Activated CD4-positive, CD25-positive, alpha-beta regulatory T cell treated with anti-CD3 and anti-CD28 coated beads, Interleukin-2, amount 50 U/mL, for 72 hours (primary cell): ENCODE results near the gene UBE2I.
"Not testable (repeated sequence)": the region's sequence is repeated elsewhere in the genome, so short reads cannot be mapped to it uniquely, and the experiment has no call there.

Experiments
- DNase-seq: peaks from one replicate; pipeline ENCODE4 v3.0.0; 2021

Gene UBE2I

DNA sequence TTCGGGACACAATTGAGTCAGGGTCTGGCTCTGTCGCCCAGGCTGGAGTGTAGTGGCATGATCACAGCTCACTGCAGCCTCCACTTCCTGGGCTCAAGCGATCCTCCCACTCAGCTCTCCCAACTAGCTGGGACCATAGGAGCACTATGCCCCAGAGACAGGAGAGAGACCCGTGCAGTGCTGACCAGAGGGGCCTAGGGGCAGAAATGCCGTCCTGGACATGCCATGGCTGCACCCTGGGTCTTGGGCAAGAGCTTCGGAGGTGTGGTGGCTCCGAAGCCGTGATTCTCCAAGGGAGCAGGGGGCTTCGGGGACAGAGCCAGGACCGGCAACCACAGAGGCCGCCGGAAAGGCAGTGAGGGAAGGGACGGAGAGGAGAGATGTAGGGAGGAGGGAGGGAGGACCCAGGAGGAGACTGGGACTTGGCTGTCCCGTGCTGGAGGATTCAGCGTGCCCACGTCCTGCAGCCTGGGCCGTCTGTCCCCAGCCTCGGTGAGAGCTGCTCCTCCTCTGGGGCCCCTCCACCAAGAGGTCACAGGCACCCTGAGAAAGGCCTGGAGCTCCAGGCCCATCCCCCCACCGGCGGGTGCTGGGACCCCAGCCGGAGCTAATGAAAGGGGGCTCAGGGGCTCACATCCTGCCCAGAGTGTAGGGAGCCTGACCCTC is 31.7 kb upstream of the UBE2I start:
- DNase-seq, result no peak

DNA sequence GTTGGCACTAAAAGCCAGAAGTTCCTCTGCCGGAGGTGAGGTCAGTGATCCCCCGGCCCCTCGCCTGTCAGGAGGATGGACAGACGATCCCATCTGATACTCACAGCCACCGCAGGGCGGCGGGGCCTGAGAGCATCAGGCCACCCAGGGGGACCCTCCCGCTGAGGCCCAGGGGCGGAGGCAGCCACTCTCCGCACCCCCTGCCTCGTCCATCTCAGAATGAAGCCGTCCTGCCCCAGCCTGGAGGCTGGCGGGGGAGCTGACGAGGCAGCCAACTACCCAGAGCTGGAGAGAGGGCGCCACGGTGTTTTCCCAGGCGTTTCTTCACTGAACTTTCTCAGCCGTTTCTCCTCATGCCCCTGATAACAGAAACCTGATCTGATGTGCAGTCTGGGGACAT is 31.0 kb upstream of the UBE2I start:
- DNase-seq, result no peak

DNA sequence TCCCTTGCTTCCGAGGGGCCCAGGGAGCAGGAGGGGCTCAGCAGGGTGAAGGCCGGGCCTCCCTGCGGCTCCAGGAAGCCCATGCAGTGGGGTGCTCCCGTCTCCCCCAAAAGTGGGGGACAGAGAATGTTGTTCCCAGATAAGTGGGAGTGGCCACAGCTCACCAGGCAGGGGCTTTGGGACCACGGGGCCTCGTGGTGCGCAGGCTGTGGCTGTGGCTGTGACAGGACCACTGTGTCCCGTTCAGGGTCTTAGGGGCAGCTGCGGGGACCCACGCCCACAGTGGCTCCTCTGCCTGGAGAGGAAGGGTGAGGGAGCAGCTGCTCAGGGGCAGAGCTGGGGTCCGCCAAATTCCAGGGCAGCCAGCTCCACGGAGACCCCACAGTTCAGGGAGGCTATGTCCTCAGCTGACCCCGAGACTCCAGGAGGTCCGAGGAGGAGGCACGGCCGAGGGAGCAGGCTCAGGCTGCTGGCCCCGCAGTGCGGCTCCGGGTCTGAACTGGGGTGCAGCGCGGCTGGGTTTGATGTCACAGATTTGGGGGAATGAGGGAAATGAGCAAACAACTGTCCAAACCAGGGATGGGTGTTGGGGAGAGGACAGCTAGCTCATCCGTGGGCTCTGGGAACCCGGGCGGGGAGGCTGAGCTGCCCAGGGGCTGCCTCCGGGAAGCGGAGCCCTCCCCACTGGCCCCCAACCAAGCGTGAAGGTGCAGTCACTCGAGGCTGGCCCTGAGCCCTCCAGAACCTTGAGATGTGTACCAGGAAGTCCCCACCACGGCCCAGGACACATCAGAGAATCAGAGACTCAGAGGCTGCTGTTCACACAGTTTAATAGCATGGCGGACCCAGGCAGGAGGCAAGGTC is 30.1 kb upstream of the UBE2I start:
- no peak for DNase-seq

DNA sequence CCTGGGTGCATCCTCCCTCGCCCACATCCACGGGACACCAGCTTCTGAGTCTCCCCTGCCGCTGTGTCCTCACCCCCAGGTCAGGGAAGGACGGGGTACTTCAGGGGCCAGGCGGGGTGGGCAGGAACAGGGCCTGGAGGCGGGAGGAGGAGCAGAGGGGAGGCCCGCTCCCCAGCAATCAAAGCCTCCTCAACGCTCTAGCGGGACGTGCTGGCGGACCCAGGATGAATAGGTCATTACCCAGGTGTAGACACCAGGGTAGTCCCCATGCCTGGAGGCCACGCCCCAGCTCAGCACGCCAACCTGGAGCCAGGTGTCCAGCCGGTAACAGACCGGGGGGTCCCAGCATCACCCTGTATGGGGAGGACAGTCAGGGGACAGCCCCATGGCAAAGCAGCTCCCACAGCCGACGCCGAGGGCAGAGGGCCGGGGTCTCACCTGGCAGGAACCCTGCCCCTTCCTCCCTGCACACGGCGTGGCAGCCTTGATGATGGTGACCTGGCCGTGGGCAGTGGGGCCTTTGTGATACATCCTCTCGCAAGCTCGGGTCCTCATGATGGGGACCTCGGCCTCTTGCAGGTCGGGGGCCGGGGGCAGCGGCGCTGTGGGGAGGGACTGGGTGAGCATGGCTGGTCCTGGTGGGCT is 29.4 kb upstream of the UBE2I start:
- DNase-seq, result no peak

DNA sequence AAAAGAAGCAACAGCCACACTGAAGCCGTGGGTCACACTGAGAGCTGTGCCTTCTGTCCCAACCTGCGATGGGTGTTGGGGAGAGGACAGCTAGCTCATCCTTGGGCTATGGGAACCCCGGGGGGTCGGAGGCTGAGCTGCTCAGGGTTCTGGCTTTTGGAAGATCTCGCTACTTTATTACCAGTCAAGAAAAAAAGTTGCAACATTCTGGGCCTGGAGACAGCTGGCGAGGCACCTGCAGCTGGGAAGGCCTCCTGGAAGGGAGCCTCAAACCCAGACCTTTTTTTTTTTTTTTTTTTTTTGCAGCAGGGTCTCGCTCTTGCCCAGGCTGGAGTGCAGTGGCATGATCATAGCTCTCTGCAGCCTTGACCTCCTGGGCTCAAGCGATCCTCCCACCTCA is 28.7 kb upstream of the UBE2I start:
- no peak for DNase-seq

DNA sequence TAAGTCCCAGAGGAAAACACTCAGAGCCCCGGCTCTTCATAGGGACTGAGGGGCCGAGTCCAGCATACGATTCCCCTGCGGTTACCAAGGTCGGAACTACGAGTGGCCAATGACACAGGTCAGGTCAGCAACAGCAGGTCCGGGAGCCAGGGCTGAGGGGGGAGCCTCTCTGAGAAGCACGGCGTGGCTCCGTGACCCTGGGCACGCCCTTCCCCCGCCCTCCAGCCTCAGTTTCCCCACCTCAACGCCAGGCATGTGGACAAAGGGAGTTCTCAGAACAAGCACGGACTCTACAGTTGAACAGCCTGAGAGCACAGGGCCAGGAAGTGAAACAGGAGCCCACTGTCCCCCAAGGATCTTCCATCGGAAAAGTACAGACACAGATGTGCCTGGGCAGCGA is 27.9 kb upstream of the UBE2I start:
- DNase-seq, result no peak

DNA sequence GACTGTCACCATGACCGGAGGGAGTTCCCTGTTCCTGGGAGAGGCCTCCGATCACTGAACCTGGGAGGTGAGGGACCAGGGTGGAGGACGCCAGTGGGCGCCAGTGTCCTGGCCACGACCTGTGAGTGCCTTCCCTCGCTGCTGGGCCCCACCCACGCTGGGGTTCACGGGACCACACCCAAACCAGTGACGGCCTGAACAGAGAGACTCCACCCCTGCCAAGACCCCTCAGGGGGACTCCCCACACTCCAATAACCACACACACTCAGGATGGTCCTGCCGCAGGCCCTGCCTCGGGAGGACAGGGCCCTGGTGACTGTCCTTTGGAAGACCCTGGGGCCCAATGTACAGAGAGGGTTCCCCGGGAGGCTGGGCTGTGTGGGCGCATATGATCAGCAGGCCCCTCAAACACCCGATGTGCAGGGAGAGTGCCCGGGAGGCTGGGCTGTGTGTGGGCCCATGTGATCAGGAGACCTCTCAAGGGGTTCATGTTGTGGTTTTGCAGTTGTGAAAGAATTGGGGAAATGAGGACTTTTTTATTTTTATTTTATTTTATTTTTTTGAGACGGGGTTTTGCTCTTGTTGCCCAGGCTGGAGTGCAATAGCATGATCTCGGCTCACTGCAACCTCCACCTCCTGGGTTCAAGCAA is 27.0 kb upstream of the UBE2I start:
- no peak for DNase-seq

DNA sequence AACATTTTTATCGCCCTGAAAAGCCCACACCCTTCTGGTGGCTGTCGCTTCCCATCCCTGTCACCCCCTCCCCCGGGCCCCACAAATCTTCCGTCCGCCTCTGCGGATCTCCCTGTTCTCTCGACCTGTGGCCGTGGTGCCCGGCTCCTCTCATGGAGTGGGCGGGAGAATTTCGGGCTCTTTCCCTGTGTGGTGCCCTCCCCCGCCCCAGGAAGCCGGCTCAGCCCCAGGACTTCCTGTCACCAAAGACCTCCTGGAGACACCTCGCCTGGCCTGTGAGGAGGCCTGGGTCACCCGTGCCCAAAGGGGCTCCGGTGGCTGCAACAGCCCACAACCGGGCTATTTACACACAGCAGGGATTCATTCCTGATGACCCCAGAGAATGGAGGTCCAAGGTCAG is 26.1 kb upstream of the UBE2I start:
- DNase-seq, result no peak

DNA sequence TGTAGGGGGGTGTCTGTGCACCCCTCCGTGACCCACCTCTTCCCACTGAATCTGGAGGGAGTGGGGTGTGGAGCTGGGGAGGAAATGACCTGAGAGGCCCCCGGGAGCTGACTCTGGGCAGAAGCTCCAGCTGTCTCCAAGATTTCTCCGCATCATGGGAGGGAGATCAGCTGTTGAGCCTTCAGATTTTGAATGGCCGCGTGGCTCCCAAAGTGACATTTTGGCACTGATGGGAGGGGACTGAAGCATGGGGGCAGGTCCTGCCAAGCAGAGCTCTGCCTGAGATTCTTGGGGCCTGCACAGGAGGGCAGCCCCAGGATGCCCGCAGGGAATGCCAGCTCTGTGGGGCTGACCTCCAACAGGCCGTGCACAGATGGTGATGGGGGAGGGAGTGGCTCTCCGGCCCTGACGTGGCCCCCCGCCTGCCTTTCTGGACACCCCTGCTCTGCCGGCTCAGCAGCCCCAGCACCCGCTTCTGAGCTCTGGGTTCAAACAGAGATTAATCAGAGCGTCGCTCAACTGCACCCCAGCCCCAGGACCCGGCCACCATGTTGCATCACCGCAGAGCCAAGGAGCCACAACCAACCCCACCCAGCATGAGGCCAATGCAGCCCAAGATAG is 25.3 kb upstream of the UBE2I start:
- no peak for DNase-seq

DNA sequence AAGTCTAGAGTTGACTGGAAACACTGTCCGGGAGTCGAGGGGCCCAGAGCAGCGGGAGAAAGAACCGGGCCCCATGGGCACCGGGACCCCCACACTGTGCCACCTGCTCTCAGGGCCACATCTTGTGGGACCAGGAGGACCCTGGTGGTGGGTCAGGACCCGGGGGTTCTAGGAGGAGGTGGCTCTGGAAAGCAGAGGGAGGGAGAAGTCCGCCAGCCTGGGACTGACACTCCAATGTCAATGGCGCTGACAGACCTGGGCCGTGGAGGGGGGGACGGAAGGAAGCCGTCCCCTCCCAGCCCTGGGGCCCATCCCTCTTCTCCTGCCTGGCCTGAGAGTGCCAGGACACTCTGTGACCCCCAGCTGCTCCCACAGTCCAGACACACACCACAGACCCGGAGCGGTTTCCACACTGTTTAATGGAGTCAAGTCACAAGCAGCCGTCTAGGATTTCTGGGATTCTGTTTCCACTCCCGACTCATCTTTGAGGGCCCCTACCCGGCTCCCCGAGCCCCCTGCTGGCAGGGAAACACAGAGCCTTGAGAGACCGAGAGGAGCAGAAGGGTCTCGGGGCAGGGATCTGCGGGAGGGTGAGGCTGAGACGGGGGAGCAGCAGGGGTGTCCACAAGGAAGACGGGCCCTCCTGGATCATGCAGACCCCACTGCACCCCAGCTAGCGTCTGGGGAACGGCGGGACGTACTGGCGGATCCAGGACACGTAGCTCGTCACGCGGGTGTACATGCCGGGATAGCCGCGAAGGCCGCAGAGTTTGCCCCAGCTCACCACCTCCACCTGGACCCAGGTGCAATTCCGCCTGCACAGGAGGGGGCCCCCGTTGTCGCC is 23.5 kb upstream of the UBE2I start:
- no peak for DNase-seq

DNA sequence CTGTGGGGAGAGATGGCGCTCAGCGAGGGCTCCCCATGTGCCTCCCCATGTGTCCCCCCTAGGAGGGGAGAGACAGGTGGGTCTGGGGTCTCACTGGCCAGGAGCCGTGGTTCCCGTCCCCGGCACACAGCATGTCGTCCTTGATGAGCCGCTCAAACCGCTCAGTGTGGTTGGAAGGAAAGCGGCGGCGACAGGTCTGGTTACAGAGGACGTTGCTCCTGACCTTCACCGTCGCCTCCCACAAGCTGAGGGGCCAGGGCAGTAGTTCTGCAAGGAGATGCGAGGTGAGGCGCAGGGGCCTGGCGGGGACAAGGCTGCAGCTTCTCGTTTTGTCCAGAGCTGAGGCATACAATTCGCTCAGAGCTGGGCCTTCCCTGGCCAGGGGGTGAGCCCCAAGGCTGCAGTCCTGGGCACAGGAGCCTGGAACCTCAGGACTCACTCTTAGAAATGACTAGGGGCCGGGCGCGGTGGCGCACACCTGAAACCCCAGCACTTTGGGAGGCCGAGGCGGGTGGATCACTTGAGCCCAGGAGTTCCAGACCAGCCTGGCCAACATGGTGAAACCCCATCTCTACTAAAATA is 22.8 kb upstream of the UBE2I start:
- DNase-seq, result no peak

DNA sequence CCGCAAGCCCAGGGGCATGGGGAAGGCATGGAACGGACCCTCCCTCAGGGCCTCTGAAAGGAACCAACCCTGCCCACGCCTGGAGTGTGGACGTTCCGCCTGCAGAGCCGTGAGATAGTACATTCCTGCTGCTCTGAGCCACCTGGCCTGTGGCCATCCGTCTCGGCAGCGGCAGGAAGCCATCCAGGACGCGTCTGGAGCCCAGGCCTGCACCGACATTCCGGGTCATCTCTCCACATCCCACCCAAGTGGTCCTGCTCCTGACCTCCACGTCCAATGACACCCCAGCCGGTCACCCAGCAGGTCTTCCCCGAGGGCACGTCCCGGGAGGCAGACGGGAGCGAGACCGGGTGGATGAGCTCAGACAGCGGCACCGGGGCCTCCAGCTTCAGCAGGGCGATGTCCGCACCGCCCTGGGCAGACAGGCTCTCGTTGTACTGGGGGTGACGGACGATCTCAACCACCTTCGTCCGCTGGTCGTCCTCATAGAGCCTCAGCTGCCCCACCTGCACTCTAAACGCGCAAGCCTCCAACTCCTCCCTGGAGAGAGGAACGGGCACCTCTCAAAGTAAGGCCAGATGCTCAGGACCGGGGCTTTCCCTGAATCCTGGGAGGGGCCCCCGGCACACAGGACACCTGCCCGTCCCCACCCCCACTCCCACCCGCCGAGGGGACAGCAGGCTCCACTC is 21.3 kb upstream of the UBE2I start:
- no peak for DNase-seq

DNA sequence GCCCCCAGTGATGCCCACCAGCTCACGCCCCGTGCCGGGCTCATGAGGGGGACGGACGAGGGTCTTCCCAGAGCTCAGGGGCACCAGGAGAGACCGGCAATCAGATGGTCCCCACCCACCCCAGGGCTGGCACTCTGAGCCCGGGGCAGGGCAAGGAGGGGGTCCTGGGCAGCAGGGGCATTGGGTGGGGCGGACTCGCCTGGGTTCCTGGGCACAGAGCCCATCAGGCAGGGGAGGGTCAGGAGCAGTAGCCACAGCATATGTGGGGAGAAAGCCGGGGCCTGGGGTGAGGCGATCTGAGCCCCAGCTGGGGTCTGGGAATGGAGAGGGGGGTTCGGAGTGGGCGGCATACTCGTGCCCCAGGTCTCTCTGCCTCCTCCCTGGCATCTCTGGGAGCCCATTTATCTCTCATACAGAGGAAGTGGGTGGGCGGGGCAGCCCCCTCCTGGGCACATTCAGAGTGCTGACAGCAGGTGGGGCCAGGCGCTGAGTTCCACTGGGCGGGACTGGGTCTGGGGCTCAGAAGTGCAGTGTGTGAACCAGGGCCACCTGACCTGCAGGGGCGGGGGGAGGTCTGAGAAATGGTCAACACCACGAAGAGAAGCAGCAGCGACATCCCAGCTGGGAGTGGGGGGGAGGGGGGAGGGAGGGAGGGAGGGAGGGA is 20.5 kb upstream of the UBE2I start:
- no peak for DNase-seq

DNA sequence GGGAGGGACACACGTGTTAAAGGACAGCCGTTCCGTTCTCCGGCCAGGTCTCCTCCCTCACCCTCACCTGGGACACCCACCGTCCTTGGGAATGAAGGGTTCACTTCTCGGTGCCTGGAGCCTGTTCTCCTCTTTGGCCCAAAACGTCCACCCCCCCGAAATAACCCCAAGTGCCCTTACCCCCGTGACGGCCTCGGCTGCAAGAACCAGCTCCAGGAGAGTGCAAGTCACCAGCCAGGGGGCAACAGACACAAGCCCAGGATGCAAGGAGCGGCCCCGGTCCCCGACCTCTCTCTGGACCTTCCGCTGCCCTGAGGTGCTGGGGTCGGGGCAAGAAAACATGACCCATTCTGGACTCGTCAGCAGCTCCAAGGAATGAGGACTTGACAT is 20.0 kb upstream of the UBE2I start:
- DNase-seq, result no peak

DNA sequence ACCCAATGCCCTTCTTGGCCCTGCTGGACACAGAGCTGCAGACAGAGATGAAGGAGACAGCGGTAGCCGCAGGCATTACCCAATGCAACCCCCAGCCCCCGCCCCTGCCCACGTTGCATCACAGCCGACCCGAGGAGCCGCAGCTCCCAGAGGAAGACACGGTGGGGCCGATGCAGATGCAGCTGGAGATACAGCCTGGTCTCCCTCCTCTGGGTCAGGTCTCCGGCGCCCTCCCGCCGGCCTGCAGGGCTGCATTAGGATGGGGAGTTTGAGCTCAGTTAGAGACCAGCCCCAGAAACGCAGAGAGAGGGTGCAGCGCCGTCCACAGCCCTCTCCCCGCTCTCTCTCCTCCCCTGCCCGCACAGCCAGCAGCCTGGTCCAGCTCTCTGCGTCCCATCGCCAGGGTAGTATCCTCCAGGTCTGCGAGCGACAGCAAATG is 19.4 kb upstream of the UBE2I start:
- DNase-seq, result no peak

DNA sequence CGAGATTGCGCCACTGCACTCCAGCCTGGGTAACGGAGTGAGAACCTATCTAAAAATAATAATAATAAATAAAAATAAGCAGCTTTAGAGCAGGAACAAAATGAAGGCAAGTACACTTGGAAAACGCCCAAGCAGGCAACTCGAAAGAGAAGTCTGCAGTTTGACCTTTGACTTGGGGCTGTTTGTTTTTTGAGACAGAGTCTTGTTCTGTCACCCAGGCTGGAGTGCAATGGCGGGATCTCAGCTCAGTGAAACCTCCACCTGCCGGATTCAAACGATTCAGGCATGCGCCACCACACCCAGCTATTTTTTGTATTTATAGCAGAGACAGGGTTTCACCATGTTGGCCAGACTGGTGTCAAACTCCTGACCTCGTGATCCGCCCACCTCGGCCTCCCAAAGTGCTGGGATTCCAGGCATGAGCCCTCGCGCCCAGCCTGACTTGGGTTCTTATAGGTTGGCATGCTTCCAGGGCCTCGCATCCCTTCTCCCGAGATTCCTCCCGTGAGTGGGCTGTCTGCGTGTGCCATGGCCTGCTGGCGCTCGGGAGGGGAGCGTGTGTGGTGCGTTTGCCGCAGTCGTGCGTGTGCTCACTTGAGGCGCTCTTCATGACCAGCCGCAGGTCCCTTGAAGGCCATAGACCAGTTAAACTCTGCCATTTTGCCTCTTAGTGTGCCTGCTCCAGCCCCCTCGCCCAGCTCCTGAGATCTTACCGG is 18.4 kb upstream of the UBE2I start:
- no peak for DNase-seq

DNA sequence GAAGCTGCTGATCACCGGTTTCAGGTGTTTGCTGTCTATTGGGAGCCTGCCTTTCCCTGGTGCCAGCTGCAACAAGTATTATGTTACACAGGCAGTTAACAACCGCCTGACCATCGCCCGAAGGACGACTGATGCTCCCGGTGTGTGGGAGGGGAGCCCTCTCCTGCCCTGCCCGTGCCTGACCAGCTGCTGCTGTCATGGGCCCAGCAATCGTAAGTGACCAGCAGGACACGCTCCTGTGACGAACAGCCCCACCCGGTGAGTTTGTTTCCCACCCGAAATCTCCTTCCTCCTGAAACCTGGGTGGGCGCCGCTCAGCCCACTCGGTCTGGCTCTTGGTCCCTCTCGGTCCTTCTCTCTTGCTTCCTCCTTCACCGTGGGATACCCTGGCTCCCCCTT is 17.9 kb upstream of the UBE2I start:
- DNase-seq, result no peak

DNA sequence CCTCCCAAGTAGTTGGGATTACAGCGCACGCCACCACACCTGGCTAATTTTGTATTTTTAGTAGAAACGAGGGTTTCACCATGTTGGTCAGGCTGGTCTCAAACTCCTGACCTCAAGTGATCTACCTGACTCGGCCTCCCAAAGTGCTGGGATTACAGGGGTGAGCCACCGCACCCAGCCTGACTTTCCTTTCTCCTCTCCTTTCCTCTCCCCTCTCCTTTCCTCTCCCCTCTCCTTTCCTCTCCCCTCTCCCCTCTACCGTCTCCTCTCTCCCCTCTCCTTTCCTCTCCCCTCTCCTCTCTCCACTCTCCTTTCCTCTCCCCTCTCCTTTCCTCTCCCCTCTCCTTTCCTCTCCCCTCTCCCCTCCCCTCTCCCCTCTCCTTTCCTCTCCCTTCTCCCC is 17.2 kb upstream of the UBE2I start:
- not testable (repeated sequence) for DNase-seq

DNA sequence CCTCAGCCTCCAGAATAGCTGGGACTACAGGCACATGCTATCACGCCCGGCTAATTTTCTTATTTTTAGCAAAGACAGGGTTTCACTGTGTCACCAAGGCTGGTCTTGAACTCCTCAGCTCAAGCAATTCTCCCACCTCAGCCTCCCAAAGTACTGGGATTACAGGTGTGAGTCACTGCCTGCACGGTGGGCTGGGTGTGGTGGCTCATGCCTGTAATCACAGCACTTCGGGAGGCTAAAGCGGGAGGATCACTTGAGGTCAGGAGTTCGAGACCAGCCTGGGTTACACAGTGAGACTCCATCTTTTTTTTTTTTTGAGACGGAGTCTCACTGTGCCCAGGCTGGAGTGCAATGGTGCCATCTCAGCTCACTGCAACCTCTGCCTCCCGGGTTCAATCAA is 16.6 kb upstream of the UBE2I start:
- DNase-seq, result not testable (repeated sequence)
